NCI-H524 (cell line): ENCODE data around the gene KRIT1.

ENCODE experiments used
- DNase-seq, 2 experiments: peaks; one replicate each; lab custom pipeline; 2025; lab: John Stamatoyannopoulos, UW

The KRIT1 gene

GRCh38 chr7:92150450-92151017 is 95.2 kb downstream of the KRIT1 start:
- DNase-seq = peak; percentile 9 to 74

DNA sequence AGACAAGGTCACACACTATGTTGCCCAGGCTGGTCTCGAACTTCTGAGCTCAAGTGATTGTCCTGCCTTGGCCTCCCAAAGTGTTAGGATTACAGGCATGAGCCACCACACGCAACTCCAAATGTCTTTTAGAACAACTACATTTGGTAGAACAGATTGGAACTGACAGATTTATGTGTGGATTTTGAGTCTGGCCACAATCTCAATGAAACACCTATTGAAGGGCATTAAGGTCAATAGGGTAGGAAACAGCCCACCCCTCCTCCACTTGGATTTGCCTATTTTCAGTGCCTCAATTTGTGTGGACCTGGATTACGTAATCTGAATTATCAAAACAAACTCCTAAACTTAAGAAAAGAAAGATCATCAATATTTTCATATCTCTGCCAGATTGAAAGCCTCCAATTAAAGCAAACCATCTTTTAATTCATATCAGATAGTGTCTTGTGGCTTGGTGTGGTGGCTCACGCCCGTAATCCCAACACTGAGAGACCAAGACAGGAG is 95.9 kb downstream of the KRIT1 start:
- no peak for DNase-seq
